Peyer's patch (tissue), 4 donors: ENCODE results near the gene TDRD3. TPM values are rescaled to one million over a fixed set of nuclear protein-coding genes. Genes with fewer than 3 reads are reported as not detected.

Experiments used
- DNase-seq, 3 donors: peaks; one replicate each; pipeline ENCODE4 v3.0.0-alpha.2; 2017 to 2019
- H3K27ac ChIP-seq, 4 donors: fragments of 200-600 bp; sonication (generic); one replicate each; pipeline ENCODE4 v1.5.1; 2016 to 2019
- H3K27me3 ChIP-seq, 2 donors: fragments of 200-600 bp; sonication (generic); one replicate each; pipeline ENCODE4 v1.5.1; 2019
- H3K36me3 ChIP-seq, 3 donors: fragments of 200-600 bp; sonication (generic); one replicate each; pipeline ENCODE4 v1.5.1; 2016 to 2019
- H3K4me1 ChIP-seq, 4 donors: fragments of 200-600 bp; sonication (generic); one replicate each; pipeline ENCODE4 v1.5.1; 2016 to 2019
- H3K4me3 ChIP-seq, 4 donors: fragments of 200-600 bp; sonication (generic); 1 replicate in 3 of 4; 2 replicates in 1 of 4; pipeline ENCODE4 v1.5.1; 2016 to 2019; ENCODE audit warnings: mild to moderate bottlenecking in 1 of 4
- H3K9me3 ChIP-seq, 4 donors: fragments of 200-600 bp; sonication (generic); one replicate each; pipeline ENCODE4 v1.5.1; 2016 to 2019; ENCODE audit warnings: mild to moderate bottlenecking in 1 of 4
- POLR2A ChIP-seq, 2 donors: fragments of 450-650 bp; IDR thresholded peaks; one replicate each; pipeline ENCODE4 v1.5.1; 2017; ENCODE audit warnings: antibody characterized with exemption in 2 of 2, mild to moderate bottlenecking in 2 of 2, moderate library complexity in 2 of 2
- total RNA-seq, 4 donors: library from RNA; depleted of rRNA; stranded (reverse); fragments of >200 nt; gene quantifications; one replicate each; pipeline ENCODE4 v1.1.0, GENCODE V29; 2016
- TF ChIP-seq, protein P1 (sequence below), 6 experiments: fragments of 450-650 bp in 4 of 6; fragments of 200-600 bp in 2 of 6; sonication (generic) in 1 of 6; IDR thresholded peaks; one replicate each; pipeline ENCODE4 v1.5.1; 2017 to 2019; ENCODE audit warnings: antibody characterized with exemption in 6 of 6, mild to moderate bottlenecking in 3 of 6, moderate library complexity in 1 of 6

Gene TDRD3
- total RNA-seq, 4 donors from 2014 or later = 18.4 to 29.9 (median 20.9) TPM

GRCh38 chr13:60418954-60419353, 21.9 kb downstream of the TDRD3 start:
- TF ChIP-seq POLR2A (IDR thresholded peaks at IDR 0.05) = no peak
- Histone ChIP-seq H3K27ac (no peak overlapping the region), H3K36me3 (no peaks in the 10 kb centered on the region)

GRCh38 chr13:60425332-60425731, 28.3 kb downstream of the TDRD3 start:
- TF ChIP-seq POLR2A (IDR thresholded peaks at IDR 0.05) = no peak
- TF ChIP-seq, protein P1, sequence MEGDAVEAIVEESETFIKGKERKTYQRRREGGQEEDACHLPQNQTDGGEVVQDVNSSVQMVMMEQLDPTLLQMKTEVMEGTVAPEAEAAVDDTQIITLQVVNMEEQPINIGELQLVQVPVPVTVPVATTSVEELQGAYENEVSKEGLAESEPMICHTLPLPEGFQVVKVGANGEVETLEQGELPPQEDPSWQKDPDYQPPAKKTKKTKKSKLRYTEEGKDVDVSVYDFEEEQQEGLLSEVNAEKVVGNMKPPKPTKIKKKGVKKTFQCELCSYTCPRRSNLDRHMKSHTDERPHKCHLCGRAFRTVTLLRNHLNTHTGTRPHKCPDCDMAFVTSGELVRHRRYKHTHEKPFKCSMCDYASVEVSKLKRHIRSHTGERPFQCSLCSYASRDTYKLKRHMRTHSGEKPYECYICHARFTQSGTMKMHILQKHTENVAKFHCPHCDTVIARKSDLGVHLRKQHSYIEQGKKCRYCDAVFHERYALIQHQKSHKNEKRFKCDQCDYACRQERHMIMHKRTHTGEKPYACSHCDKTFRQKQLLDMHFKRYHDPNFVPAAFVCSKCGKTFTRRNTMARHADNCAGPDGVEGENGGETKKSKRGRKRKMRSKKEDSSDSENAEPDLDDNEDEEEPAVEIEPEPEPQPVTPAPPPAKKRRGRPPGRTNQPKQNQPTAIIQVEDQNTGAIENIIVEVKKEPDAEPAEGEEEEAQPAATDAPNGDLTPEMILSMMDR (IDR thresholded peaks at IDR 0.05) = no peak
- H3K9me3 ChIP-seq = no peaks in the 10 kb centered on the region

More at GRCh38 chr13:60418954-60419353, 21.9 kb downstream of the TDRD3 start:
- no peaks in the 10 kb centered on the region for H3K4me1 ChIP-seq
- H3K4me3 ChIP-seq = no peak overlapping the region
- no peaks in the 10 kb centered on the region for H3K9me3 ChIP-seq
- no peak for DNase-seq
- H3K27me3 ChIP-seq = no peaks in the 10 kb centered on the region

GRCh38 chr13:60426075-60426474, 29.1 kb downstream of the TDRD3 start:
- H3K4me3 ChIP-seq = no peak overlapping the region
- no peaks in the 10 kb centered on the region for H3K4me1 ChIP-seq
- no peaks in the 10 kb centered on the region for H3K27me3 ChIP-seq
- H3K27ac ChIP-seq = no peak overlapping the region
- DNase-seq = no peak
- no peaks in the 10 kb centered on the region for H3K36me3 ChIP-seq
- H3K9me3 ChIP-seq = no peaks in the 10 kb centered on the region
- TF ChIP-seq POLR2A (IDR thresholded peaks at IDR 0.05) = no peak
- TF ChIP-seq, protein P1 (IDR thresholded peaks at IDR 0.05) = no peak

More at GRCh38 chr13:60425332-60425731, 28.3 kb downstream of the TDRD3 start:
- no peak overlapping the region for H3K27ac ChIP-seq
- DNase-seq = no peak
- no peak overlapping the region for H3K4me3 ChIP-seq
- H3K27me3 ChIP-seq = no peaks in the 10 kb centered on the region
- no peaks in the 10 kb centered on the region for H3K4me1 ChIP-seq
- H3K36me3 ChIP-seq = no peaks in the 10 kb centered on the region

- Histone ChIP-seq H3K36me3 (no peaks in the 10 kb centered on the region), H3K27ac (no peak overlapping the region), H3K27me3 (no peaks in the 10 kb centered on the region), H3K9me3 (no peaks in the 10 kb centered on the region), H3K4me1 (no peaks in the 10 kb centered on the region), H3K4me3 (no peak overlapping the region)
- DNase-seq = no peak
- TF ChIP-seq, protein P1 (IDR thresholded peaks at IDR 0.05) = no peak
- TF ChIP-seq POLR2A (IDR thresholded peaks at IDR 0.05) = no peak
These were observed 30.3 kb downstream of the TDRD3 start for GRCh38 chr13:60427285-60427684.

GRCh38 chr13:60431108-60431700, 34.2 kb downstream of the TDRD3 start:
- DNase-seq = no peak
- no peaks in the 10 kb centered on the region for H3K27me3 ChIP-seq
- H3K36me3 ChIP-seq = no peaks in the 10 kb centered on the region
- H3K4me3 ChIP-seq = no peak overlapping the region
- H3K27ac ChIP-seq = no peak overlapping the region
- H3K9me3 ChIP-seq = no peaks in the 10 kb centered on the region
- TF ChIP-seq POLR2A (IDR thresholded peaks at IDR 0.05) = no peak
- TF ChIP-seq, protein P1 (IDR thresholded peaks at IDR 0.05) = peak; percentile 51 to 99 (median 96)
- no peaks in the 10 kb centered on the region for H3K4me1 ChIP-seq

DNA sequence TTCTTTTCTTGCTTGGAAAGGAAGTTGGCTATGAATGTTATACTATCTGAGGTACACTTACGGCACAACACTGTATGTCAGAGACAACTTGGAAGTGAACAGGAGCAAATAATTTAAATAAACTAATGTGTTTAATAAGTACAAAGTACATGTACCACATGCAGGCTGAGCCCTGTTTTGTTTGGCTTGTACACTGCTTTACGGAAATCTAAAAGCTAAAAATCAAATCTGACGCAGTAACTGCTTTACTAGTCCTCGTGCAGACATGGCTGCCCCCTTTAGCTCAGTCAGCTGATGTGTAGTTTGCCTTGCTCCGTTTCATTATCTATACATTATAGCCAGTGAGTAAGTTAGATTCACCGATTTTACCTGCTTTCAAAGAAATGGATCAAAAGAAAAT, 36.5 kb downstream of the TDRD3 start:
- no peak overlapping the region for H3K4me3 ChIP-seq
- H3K36me3 ChIP-seq = no peaks in the 10 kb centered on the region
- H3K4me1 ChIP-seq = no peaks in the 10 kb centered on the region
- H3K27me3 ChIP-seq = no peaks in the 10 kb centered on the region
- TF ChIP-seq, protein P1 (IDR thresholded peaks at IDR 0.05) = no peak
- TF ChIP-seq POLR2A (IDR thresholded peaks at IDR 0.05) = no peak
- no peaks in the 10 kb centered on the region for H3K9me3 ChIP-seq
- no peak overlapping the region for H3K27ac ChIP-seq
- DNase-seq = no peak
